Neural cell (in vitro differentiated cells): ENCODE data around the gene RAET1G.

Source experiments
- CTCF ChIP-seq: fragments of 450-650 bp; IDR thresholded peaks from 2 replicates; pipeline ENCODE4 v1.5.1; 2014; ENCODE audit warnings: antibody characterized with exemption, mild to moderate bottlenecking, moderate library complexity; ENCODE audit not compliant: poor library complexity, severe bottlenecking
- EP300 ChIP-seq: fragments of 450-650 bp; conservative IDR thresholded peaks from 2 replicates; pipeline ENCODE4 v1.6.1; 2014; ENCODE audit warnings: antibody characterized with exemption, mild to moderate bottlenecking, moderate library complexity; ENCODE audit not compliant: poor library complexity, severe bottlenecking
- TF ChIP-seq, protein P1 (sequence below): IDR thresholded peaks from 2 replicates; pipeline ENCODE4 v1.6.1; 2012; ENCODE audit warnings: borderline replicate concordance

DNA sequence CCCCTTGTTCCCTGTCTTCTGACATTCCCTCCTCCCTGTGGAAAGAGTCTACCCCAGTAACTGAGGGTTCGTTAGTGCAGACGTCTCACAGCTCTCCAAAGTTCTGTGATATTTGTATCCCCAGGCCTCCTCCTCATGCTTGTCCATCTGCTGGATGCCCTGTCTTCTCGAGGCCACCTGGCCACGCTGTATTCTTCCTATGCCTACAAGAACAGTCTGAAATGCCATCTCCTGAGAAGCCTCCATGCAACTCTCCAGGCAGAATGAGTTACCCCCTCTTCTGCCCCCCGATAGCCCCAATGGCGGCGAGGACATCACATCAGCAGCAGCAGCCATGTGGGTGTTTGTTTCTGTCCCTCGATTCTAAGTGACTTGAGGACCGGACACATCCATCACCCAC is 28.2 kb upstream of the RAET1G start:
- TF ChIP-seq CTCF (no peak), EP300 (no peak)
- TF ChIP-seq, protein P1, sequence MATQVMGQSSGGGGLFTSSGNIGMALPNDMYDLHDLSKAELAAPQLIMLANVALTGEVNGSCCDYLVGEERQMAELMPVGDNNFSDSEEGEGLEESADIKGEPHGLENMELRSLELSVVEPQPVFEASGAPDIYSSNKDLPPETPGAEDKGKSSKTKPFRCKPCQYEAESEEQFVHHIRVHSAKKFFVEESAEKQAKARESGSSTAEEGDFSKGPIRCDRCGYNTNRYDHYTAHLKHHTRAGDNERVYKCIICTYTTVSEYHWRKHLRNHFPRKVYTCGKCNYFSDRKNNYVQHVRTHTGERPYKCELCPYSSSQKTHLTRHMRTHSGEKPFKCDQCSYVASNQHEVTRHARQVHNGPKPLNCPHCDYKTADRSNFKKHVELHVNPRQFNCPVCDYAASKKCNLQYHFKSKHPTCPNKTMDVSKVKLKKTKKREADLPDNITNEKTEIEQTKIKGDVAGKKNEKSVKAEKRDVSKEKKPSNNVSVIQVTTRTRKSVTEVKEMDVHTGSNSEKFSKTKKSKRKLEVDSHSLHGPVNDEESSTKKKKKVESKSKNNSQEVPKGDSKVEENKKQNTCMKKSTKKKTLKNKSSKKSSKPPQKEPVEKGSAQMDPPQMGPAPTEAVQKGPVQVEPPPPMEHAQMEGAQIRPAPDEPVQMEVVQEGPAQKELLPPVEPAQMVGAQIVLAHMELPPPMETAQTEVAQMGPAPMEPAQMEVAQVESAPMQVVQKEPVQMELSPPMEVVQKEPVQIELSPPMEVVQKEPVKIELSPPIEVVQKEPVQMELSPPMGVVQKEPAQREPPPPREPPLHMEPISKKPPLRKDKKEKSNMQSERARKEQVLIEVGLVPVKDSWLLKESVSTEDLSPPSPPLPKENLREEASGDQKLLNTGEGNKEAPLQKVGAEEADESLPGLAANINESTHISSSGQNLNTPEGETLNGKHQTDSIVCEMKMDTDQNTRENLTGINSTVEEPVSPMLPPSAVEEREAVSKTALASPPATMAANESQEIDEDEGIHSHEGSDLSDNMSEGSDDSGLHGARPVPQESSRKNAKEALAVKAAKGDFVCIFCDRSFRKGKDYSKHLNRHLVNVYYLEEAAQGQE = no peak
